ENCODE measurements around the gene ALDH3B2. TPM values are rescaled to one million over a fixed set of nuclear protein-coding genes. Genes with fewer than 3 reads are reported as not detected.

The ALDH3B2 gene
- total and polyA plus RNA-seq, 2 donors (not counting 1 experiment from before 2014, with no cell fraction given), result 0.09 TPM; not detected in 1

GRCh38 chr11:67656278-67656922 lies 18.0 kb downstream of the ALDH3B2 start:
- Mint-ChIP-seq H3K27me3 (no peaks in the 10 kb centered on the region), H3K4me3 (no peak overlapping the region), H3K27ac (no peak overlapping the region), H3K9me3 (ENCODE audit: insufficient read depth) (no peaks in the 10 kb centered on the region), H3K4me1 (peaks cover 11% of the 10 kb centered on the region)
- ATAC-seq (ENCODE audit: low read depth), result no peak
- no peak overlapping the region for H3K9ac ChIP-seq (ENCODE audit: low read length)
- TF ChIP-seq CTCF (IDR thresholded peaks at IDR 0.05) (no peak), EZH2 (IDR thresholded peaks at IDR 0.05; ENCODE audit: borderline replicate concordance, insufficient read depth, low read depth, low read length, poor library complexity, severe bottlenecking) (no peak)
- POLR2A ChIA-PET, result no interaction called here
- H3K4me1 ChIP-seq (ENCODE audit: control insufficient read depth in 2 of 2, insufficient read depth in 2 of 2, low read length in 2 of 2), result peaks cover 8 to 11% of the 10 kb centered on the region in 2 donors
- 74% methylated on average over 4 of the region's 4 CpGs for WGBS (ENCODE audit: insufficient coverage)
- no peak overlapping the region for H2AFZ ChIP-seq (ENCODE audit: insufficient read depth, low read depth, low read length, poor library complexity, severe bottlenecking)
- DNase-seq, result peak; percentile 37
- no peak overlapping the region for H3K4me3 ChIP-seq (ENCODE audit: control extremely low read depth in 1 of 5, extremely low read depth in 1 of 5, insufficient read depth in 1 of 5, low read depth in 2 of 5, low read length in 4 of 5)
- H4K20me1 ChIP-seq (ENCODE audit: control insufficient read depth, insufficient read depth, low read length, poor library complexity, severe bottlenecking), result no peaks in the 10 kb centered on the region
- CTCF ChIA-PET, result interaction anchor here (1.2 to 9.0 kb wide), 7 partner anchors 8 to 311 kb away, joined by 3 to 149 read pairs (median 5); partner anchors contain the start of genes ACY3 and NUDT8
- peaks cover 0 to 22% (median 15%) of the 10 kb centered on the region in 3 donors for H3K9me3 ChIP-seq (ENCODE audit: control extremely low read depth in 1 of 3, control insufficient read depth in 2 of 3, insufficient read depth in 1 of 3, low read length in 2 of 3)
- H3K4me2 ChIP-seq (replicated peaks; ENCODE audit: low read depth, low read length, poor library complexity, severe bottlenecking), result no peak overlapping the region
- no peaks in the 10 kb centered on the region for H3K27me3 ChIP-seq (replicated peaks in 1 of 4; ENCODE audit: control extremely low read depth in 1 of 4, control insufficient read depth in 3 of 4, insufficient read depth in 4 of 4, low read length in 3 of 4)
- no peaks in the 10 kb centered on the region for H3K79me2 ChIP-seq (ENCODE audit: control insufficient read depth, insufficient read depth, low read length)
- intact Hi-C loops (cut with micrococcal nuclease), result no loop called here
- H3K36me3 ChIP-seq (replicated peaks in 1 of 2; ENCODE audit: control extremely low read depth in 1 of 2, control insufficient read depth in 1 of 2, extremely low read depth in 1 of 2, insufficient read depth in 2 of 2, low read length in 1 of 2), result no peaks in the 10 kb centered on the region
- H3K27ac ChIP-seq (ENCODE audit: low read length in 2 of 2), result no peak overlapping the region

DNA sequence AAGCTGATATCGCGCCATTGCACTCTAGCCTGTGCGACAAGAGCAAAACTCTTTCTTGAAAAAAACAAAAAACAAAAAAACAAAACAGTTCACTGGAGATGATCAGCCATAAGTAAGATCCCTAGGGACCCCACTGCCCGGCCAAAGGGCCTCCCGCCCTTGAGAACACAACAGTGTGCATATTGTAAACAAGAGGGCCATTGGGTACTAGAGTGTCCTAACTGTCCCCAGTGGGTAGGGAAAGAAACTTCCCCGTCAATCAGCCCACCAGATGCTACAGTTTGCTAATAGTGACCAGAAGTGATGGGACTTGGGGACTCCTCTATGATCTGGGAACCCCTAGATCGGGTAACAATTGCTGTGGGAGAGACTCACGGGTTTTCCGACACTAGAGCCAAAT lies 20.2 kb downstream of the ALDH3B2 start:
- H3K9me3 ChIP-seq (ENCODE audit: control extremely low read depth in 1 of 3, control insufficient read depth in 2 of 3, insufficient read depth in 1 of 3, low read length in 2 of 3), result peaks cover 0 to 39% (median 15%) of the 10 kb centered on the region in 3 donors
- H2AFZ ChIP-seq (ENCODE audit: insufficient read depth, low read depth, low read length, poor library complexity, severe bottlenecking), result no peak overlapping the region
- H3K4me3 Mint-ChIP-seq, result no peak overlapping the region
- TF ChIP-seq CTCF (IDR thresholded peaks at IDR 0.05) (no peak), EZH2 (IDR thresholded peaks at IDR 0.05; ENCODE audit: borderline replicate concordance, insufficient read depth, low read depth, low read length, poor library complexity, severe bottlenecking) (no peak)
- H3K27ac ChIP-seq (ENCODE audit: low read length in 2 of 2), result no peak overlapping the region
- no peaks in the 10 kb centered on the region for H3K79me2 ChIP-seq (ENCODE audit: control insufficient read depth, insufficient read depth, low read length)
- intact Hi-C loops (cut with micrococcal nuclease), result no loop called here
- H3K4me2 ChIP-seq (replicated peaks; ENCODE audit: low read depth, low read length, poor library complexity, severe bottlenecking), result no peak overlapping the region
- no peak for ATAC-seq (ENCODE audit: low read depth)
- ChIA-PET POLR2A (no interaction called here), CTCF (interaction anchor here (1.2 to 1.5 kb wide), 2 partner anchors 24 to 81 kb away, joined by 6 to 8 read pairs; partner anchors contain the start of gene NUDT8)
- H3K27me3 ChIP-seq (replicated peaks in 1 of 4; ENCODE audit: control extremely low read depth in 1 of 4, control insufficient read depth in 3 of 4, insufficient read depth in 4 of 4, low read length in 3 of 4), result no peaks in the 10 kb centered on the region
- no peak overlapping the region for H3K9ac ChIP-seq (ENCODE audit: low read length)
- peaks cover 22 to 28% of the 10 kb centered on the region in 2 donors for H3K4me1 ChIP-seq (ENCODE audit: control insufficient read depth in 2 of 2, insufficient read depth in 2 of 2, low read length in 2 of 2)
- H3K36me3 ChIP-seq (replicated peaks in 1 of 2; ENCODE audit: control extremely low read depth in 1 of 2, control insufficient read depth in 1 of 2, extremely low read depth in 1 of 2, insufficient read depth in 2 of 2, low read length in 1 of 2), result no peaks in the 10 kb centered on the region
- H3K4me1 Mint-ChIP-seq, result peaks cover 27% of the 10 kb centered on the region
- WGBS (ENCODE audit: insufficient coverage), result 60% methylated on average over 4 of the region's 9 CpGs
- H3K4me3 ChIP-seq (ENCODE audit: control extremely low read depth in 1 of 5, extremely low read depth in 1 of 5, insufficient read depth in 1 of 5, low read depth in 2 of 5, low read length in 4 of 5), result no peak overlapping the region
- DNase-seq, result no peak
- H3K27ac Mint-ChIP-seq, result no peak overlapping the region
- no peaks in the 10 kb centered on the region for H4K20me1 ChIP-seq (ENCODE audit: control insufficient read depth, insufficient read depth, low read length, poor library complexity, severe bottlenecking)
- no peaks in the 10 kb centered on the region for H3K9me3 Mint-ChIP-seq (ENCODE audit: insufficient read depth)
- no peaks in the 10 kb centered on the region for H3K27me3 Mint-ChIP-seq
